ENCODE results near the gene ACAD8. TPM values are rescaled to one million over a fixed set of nuclear protein-coding genes. Genes with fewer than 3 reads are reported as not detected.

The ACAD8 gene
- total RNA-seq, 4 donors from 2014 or later = 19.4 to 29.6 (median 24.7) TPM

DNA sequence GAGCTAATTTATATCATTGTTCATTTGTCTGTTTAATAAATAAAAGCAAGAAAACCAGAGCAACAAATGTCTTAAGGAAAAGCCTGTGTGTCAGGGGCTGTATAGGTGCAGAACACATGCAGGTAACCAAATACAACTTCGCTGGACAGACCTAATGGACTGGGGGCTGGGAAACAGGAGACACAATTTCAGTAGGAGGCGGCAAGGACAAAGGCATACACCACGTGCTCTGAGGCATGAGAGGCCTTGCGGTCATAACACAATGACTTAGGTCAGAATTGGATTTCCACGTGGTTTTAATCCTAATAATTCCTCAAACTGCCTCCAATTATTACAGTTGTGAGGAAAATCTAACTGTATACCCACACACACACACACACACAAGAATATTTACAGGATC, 14.1 kb downstream of the ACAD8 start:
- intact Hi-C loops (cut with DNase I; ENCODE audit: low total_unique reads) (no loop called here), in situ Hi-C loops (cut with MboI; ENCODE audit: low sequenced_read_pairs in 4 of 4) (no loop called here)
- H3K4me1 ChIP-seq = no peaks in the 10 kb centered on the region
- no peaks in the 10 kb centered on the region for H3K9me3 ChIP-seq
- no peak overlapping the region for H3K27ac ChIP-seq
- H3K27me3 ChIP-seq = peaks cover 12 to 17% (median 13%) of the 10 kb centered on the region in 3 donors
- no peak for TF ChIP-seq POLR2A (IDR thresholded peaks at IDR 0.05)
- TF ChIP-seq, protein P1, sequence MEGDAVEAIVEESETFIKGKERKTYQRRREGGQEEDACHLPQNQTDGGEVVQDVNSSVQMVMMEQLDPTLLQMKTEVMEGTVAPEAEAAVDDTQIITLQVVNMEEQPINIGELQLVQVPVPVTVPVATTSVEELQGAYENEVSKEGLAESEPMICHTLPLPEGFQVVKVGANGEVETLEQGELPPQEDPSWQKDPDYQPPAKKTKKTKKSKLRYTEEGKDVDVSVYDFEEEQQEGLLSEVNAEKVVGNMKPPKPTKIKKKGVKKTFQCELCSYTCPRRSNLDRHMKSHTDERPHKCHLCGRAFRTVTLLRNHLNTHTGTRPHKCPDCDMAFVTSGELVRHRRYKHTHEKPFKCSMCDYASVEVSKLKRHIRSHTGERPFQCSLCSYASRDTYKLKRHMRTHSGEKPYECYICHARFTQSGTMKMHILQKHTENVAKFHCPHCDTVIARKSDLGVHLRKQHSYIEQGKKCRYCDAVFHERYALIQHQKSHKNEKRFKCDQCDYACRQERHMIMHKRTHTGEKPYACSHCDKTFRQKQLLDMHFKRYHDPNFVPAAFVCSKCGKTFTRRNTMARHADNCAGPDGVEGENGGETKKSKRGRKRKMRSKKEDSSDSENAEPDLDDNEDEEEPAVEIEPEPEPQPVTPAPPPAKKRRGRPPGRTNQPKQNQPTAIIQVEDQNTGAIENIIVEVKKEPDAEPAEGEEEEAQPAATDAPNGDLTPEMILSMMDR (IDR thresholded peaks at IDR 0.05 in 4 of 5, conservative IDR thresholded peaks at IDR 0.05 in 1 of 5) = no peak
- no peak for ATAC-seq
- H3K36me3 ChIP-seq = peaks cover 0 to 26% of the 10 kb centered on the region in 2 donors
- DNase-seq = no peak
- no peak overlapping the region for H3K4me3 ChIP-seq

DNA sequence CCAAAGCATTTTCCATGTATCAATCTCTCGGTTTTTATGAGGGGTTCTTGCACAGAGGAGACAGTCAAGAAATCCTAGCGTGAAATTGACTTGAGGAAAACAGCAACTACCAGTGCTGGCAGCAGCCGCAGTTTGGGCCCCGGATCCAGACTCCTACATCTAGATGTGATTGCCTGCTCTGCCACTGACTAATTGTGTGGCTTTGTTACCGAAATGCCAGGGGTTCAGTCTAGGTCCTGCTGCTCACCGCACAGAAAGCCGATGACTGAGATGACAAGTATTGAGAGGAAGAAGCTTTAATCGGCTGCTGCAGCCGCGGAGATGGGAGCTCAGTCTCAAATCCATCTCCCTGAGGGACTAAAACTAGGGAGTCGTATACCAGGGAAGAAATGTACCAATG, 14.6 kb downstream of the ACAD8 start:
- Histone ChIP-seq H3K36me3 (peaks cover 0 to 21% of the 10 kb centered on the region in 2 donors), H3K9me3 (no peaks in the 10 kb centered on the region), H3K4me3 (no peak overlapping the region), H3K27me3 (peaks cover 16 to 22% (median 17%) of the 10 kb centered on the region in 3 donors), H3K4me1 (no peaks in the 10 kb centered on the region), H3K27ac (no peak overlapping the region)
- no peak for DNase-seq
- TF ChIP-seq POLR2A (IDR thresholded peaks at IDR 0.05) = no peak
- TF ChIP-seq, protein P1 (IDR thresholded peaks at IDR 0.05 in 4 of 5, conservative IDR thresholded peaks at IDR 0.05 in 1 of 5) = no peak
- ATAC-seq = no peak
- intact Hi-C loops (cut with DNase I; ENCODE audit: low total_unique reads) = no loop called here
- in situ Hi-C loops (cut with MboI; ENCODE audit: low sequenced_read_pairs in 4 of 4) = no loop called here

DNA sequence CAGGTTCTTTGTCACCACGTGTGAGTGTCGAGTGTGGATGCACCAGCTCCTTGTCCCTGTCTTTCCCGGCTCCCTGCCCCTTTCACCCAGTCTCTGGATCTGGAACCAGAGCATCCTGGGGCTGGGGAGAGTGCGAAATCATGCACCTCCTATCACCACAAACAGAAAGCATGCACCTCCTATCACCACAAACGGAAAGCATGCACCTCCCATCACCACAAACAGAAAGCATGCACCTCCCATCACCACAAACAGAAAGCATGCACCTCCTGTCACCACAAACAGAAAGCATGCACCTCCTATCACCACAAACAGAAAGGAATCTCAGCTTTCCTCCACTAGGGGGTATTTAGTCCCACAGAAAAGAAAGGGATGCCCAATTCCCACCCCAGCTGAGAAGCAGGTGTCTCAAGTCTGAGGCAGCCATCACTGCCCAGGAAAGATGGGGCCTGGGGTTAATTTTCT, 16.9 kb downstream of the ACAD8 start:
- intact Hi-C loops (cut with DNase I; ENCODE audit: low total_unique reads) = no loop called here
- DNase-seq (no peak), ATAC-seq (no peak)
- TF ChIP-seq, protein P1 (IDR thresholded peaks at IDR 0.05 in 4 of 5, conservative IDR thresholded peaks at IDR 0.05 in 1 of 5) = no peak
- no peak for TF ChIP-seq POLR2A (IDR thresholded peaks at IDR 0.05)
- Histone ChIP-seq H3K9me3 (no peaks in the 10 kb centered on the region), H3K27ac (no peak overlapping the region), H3K36me3 (peaks cover 0 to under 1% of the 10 kb centered on the region in 2 donors), H3K4me3 (no peak overlapping the region), H3K27me3 (peaks cover 35 to 45% (median 38%) of the 10 kb centered on the region in 3 donors), H3K4me1 (no peaks in the 10 kb centered on the region)
- in situ Hi-C loops (cut with MboI; ENCODE audit: low sequenced_read_pairs in 4 of 4) = no loop called here

DNA sequence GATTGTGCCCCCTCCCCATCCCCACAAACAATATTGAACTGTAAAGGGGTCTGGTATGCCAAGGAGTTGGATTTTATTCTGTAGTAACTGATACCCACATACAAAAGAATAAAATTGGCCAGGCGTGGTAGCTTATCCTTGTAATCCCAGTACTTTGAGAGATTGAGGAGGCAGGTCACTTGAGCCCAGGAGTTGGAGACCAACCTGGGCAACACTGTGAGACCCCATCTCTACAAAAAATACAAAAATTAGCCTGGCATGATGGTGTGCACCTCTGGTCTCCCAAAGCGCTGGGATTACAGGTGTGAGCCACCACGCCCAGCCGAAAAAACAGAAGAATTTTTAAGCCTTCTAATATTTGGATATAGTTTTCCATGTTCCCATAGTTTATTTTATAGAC, 18.6 kb downstream of the ACAD8 start:
- Histone ChIP-seq H3K27ac (no peak overlapping the region), H3K4me1 (peaks cover 0 to 10% of the 10 kb centered on the region in 2 donors), H3K4me3 (no peak overlapping the region), H3K9me3 (no peaks in the 10 kb centered on the region), H3K36me3 (no peaks in the 10 kb centered on the region), H3K27me3 (peaks cover 51 to 62% (median 55%) of the 10 kb centered on the region in 3 donors)
- DNase-seq (no peak), ATAC-seq (no peak)
- intact Hi-C loops (cut with DNase I; ENCODE audit: low total_unique reads) = no loop called here
- TF ChIP-seq, protein P1 (IDR thresholded peaks at IDR 0.05 in 4 of 5, conservative IDR thresholded peaks at IDR 0.05 in 1 of 5) = no peak
- TF ChIP-seq POLR2A (IDR thresholded peaks at IDR 0.05) = no peak
- in situ Hi-C loops (cut with MboI; ENCODE audit: low sequenced_read_pairs in 4 of 4) = no loop called here

Measured in gastrocnemius medialis (tissue), 4 donors.